ENCODE measurements around the gene RFTN1.

GRCh38 chr3:16460886-16461285, 52.6 kb downstream of the RFTN1 start:
- TF ChIP-seq, protein P1, sequence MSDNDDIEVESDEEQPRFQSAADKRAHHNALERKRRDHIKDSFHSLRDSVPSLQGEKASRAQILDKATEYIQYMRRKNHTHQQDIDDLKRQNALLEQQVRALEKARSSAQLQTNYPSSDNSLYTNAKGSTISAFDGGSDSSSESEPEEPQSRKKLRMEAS (CRISPR knock-in tag; IDR thresholded peaks at IDR 0.05) = no peak
- no peak for TF ChIP-seq CTCF (IDR thresholded peaks at IDR 0.05 in 2 of 3, conservative IDR thresholded peaks at IDR 0.05 in 1 of 3; ENCODE audit: insufficient read depth in 2 of 3, low read depth in 1 of 3, low read length in 3 of 3)
- no peak for TF ChIP-seq TCF7 (IDR thresholded peaks at IDR 0.05; ENCODE audit: borderline replicate concordance)
- no peak for TF ChIP-seq YY1 (IDR thresholded peaks at IDR 0.05; ENCODE audit: borderline replicate concordance in 1 of 3, control insufficient read depth in 1 of 3, extremely low read depth in 1 of 3, insufficient read depth in 3 of 3, insufficient read length in 1 of 3, insufficient replicate concordance in 2 of 3, low read depth in 1 of 3, low read length in 2 of 3)
- TF ChIP-seq, protein P2, sequence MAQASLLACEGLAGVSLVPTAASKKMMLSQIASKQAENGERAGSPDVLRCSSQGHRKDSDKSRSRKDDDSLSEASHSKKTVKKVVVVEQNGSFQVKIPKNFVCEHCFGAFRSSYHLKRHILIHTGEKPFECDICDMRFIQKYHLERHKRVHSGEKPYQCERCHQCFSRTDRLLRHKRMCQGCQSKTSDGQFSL (CRISPR knock-in tag; IDR thresholded peaks at IDR 0.05) = no peak
- TF ChIP-seq, protein P2 (tag; IDR thresholded peaks at IDR 0.05) = no peak
- TF ChIP-seq POLR2A (conservative IDR thresholded peaks at IDR 0.05) = no peak
- no peak for TF ChIP-seq JUN (IDR thresholded peaks at IDR 0.05; ENCODE audit: borderline replicate concordance, low read depth, low read length)
- TF ChIP-seq JUN (CRISPR knock-in tag; IDR thresholded peaks at IDR 0.05; ENCODE audit: borderline replicate concordance) = no peak
- no peak for TF ChIP-seq CBX5 (IDR thresholded peaks at IDR 0.05; ENCODE audit: borderline replicate concordance, low read depth)
- TF ChIP-seq RFX1 (IDR thresholded peaks at IDR 0.05) = no peak
- TF ChIP-seq GTF2F1 (IDR thresholded peaks at IDR 0.05; ENCODE audit: low read depth, low read length) = no peak
- TF ChIP-seq, protein P3, sequence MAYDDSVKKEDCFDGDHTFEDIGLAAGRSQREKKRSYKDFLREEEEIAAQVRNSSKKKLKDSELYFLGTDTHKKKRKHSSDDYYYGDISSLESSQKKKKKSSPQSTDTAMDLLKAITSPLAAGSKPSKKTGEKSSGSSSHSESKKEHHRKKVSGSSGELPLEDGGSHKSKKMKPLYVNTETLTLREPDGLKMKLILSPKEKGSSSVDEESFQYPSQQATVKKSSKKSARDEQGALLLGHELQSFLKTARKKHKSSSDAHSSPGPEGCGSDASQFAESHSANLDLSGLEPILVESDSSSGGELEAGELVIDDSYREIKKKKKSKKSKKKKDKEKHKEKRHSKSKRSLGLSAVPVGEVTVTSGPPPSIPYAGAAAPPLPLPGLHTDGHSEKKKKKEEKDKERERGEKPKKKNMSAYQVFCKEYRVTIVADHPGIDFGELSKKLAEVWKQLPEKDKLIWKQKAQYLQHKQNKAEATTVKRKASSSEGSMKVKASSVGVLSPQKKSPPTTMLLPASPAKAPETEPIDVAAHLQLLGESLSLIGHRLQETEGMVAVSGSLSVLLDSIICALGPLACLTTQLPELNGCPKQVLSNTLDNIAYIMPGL (CRISPR knock-in tag; IDR thresholded peaks at IDR 0.05) = no peak
- TF ChIP-seq ZNF23 (CRISPR knock-in tag; IDR thresholded peaks at IDR 0.05) = no peak
- no peak for TF ChIP-seq ZNF316 (IDR thresholded peaks at IDR 0.05)
- TF ChIP-seq ZNF780A (CRISPR knock-in tag; IDR thresholded peaks at IDR 0.05) = no peak
